Measurements from ENCODE around the gene DCANP1.
"Not testable (repeated sequence)": the region's sequence is repeated elsewhere in the genome, so short reads cannot be mapped to it uniquely, and the experiment has no call there.

DCANP1 gene

GRCh38 chr5:135447298-135447929 is at the start of gene DCANP1:
DCANP1 (minus strand) TSS chr5:135447348; CDS start chr5:135447108, 240 bp downstream.
- DNase-seq, result no peak

- DNase-seq, result not testable (repeated sequence)
Measured at GRCh38 chr5:135495531-135495930, 48.4 kb upstream of the DCANP1 start.

GRCh38 chr5:135494196-135494595 is 47.0 kb upstream of the DCANP1 start:
- no peak for DNase-seq

GRCh38 chr5:135493406-135494180 is 46.4 kb upstream of the DCANP1 start:
- no peak for DNase-seq

GRCh38 chr5:135492319-135492626 is 45.1 kb upstream of the DCANP1 start:
- DNase-seq, result no peak

GRCh38 chr5:135491552-135492318 is 44.6 kb upstream of the DCANP1 start:
- DNase-seq, result no peak

- no peak for DNase-seq
Measured at GRCh38 chr5:135491038-135491551, 43.9 kb upstream of the DCANP1 start.

- no peak for DNase-seq
Measured at GRCh38 chr5:135490245-135491037, 43.3 kb upstream of the DCANP1 start.

GRCh38 chr5:135489466-135490244 is 42.5 kb upstream of the DCANP1 start:
- no peak for DNase-seq

GRCh38 chr5:135488727-135489465 is 41.7 kb upstream of the DCANP1 start:
- DNase-seq, result no peak

- DNase-seq, result no peak
Measured at GRCh38 chr5:135487839-135488514, 40.8 kb upstream of the DCANP1 start.

GRCh38 chr5:135487037-135487395 is 39.9 kb upstream of the DCANP1 start:
- DNase-seq, result no peak

GRCh38 chr5:135486131-135487036 is 39.2 kb upstream of the DCANP1 start:
- no peak for DNase-seq

- no peak for DNase-seq
Measured at GRCh38 chr5:135484674-135485086, 37.5 kb upstream of the DCANP1 start.

- DNase-seq, result no peak
Measured at GRCh38 chr5:135483254-135483653, 36.1 kb upstream of the DCANP1 start.

GRCh38 chr5:135482381-135482933 is 35.3 kb upstream of the DCANP1 start:
- DNase-seq, result no peak

- no peak for DNase-seq
Measured at GRCh38 chr5:135481909-135482311, 34.8 kb upstream of the DCANP1 start.

- no peak for DNase-seq
Measured at GRCh38 chr5:135481387-135481786, 34.2 kb upstream of the DCANP1 start.

- no peak for DNase-seq
Measured at GRCh38 chr5:135480511-135480910, 33.4 kb upstream of the DCANP1 start.
